Mucosa of stomach (tissue), 1 donor: ENCODE data around the gene RABGAP1L.
"Not testable (repeated sequence)": the region's sequence is repeated elsewhere in the genome, so short reads cannot be mapped to it uniquely, and the experiment has no call there.

Experiments used
- H3K27me3 ChIP-seq: one replicate; pipeline ENCODE4 v1.7.0; 2013; ENCODE audit warnings: mild to moderate bottlenecking, low read length; ENCODE audit not compliant: control insufficient read depth, insufficient read depth
- H3K36me3 ChIP-seq: one replicate; pipeline ENCODE4 v1.7.0; 2013; ENCODE audit warnings: low read length; ENCODE audit not compliant: control insufficient read depth, insufficient read depth
- H3K4me1 ChIP-seq: one replicate; pipeline ENCODE4 v1.7.0; 2013; ENCODE audit warnings: mild to moderate bottlenecking, low read length; ENCODE audit not compliant: control insufficient read depth, insufficient read depth
- H3K4me3 ChIP-seq: one replicate; pipeline ENCODE4 v1.7.0; 2013; ENCODE audit warnings: low read length
- H3K9ac ChIP-seq: one replicate; pipeline ENCODE4 v1.7.0; 2013; ENCODE audit warnings: mild to moderate bottlenecking, low read length, moderate library complexity
- H3K9me3 ChIP-seq: one replicate; pipeline ENCODE4 v1.7.0; 2013; ENCODE audit warnings: mild to moderate bottlenecking, low read length, moderate library complexity; ENCODE audit not compliant: control insufficient read depth
- donor health status: Pancreatic carcinoma.

RABGAP1L gene

GRCh38 chr1:175040324-175040879 is 881.1 kb downstream of the RABGAP1L start:
- Histone ChIP-seq H3K9ac (no peak overlapping the region), H3K9me3 (no peaks in the 10 kb centered on the region), H3K4me1 (no peaks in the 10 kb centered on the region), H3K36me3 (no peaks in the 10 kb centered on the region), H3K4me3 (no peak overlapping the region), H3K27me3 (no peaks in the 10 kb centered on the region)

DNA sequence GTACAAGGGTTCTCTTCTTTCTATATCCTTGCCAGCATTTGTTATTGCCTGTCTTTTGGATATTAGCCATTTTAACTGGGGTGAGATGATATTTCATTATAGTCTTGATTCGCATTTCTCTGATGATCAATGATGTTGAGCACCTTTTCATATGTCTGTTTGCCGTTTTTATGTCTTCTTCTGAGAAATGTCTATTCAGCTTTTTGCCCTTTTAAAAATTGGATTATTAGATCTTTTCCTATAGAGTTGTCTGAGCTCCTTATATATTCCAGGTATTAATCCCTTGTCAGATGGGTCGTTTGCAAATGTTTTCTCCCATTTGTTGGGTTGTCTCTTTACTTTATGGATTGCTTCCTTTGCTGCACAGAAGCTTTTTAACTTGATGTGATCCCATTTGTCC is 883.3 kb downstream of the RABGAP1L start:
- Histone ChIP-seq H3K9me3 (no peaks in the 10 kb centered on the region), H3K4me1 (no peaks in the 10 kb centered on the region), H3K4me3 (no peak overlapping the region), H3K36me3 (no peaks in the 10 kb centered on the region), H3K9ac (no peak overlapping the region), H3K27me3 (no peaks in the 10 kb centered on the region)

DNA sequence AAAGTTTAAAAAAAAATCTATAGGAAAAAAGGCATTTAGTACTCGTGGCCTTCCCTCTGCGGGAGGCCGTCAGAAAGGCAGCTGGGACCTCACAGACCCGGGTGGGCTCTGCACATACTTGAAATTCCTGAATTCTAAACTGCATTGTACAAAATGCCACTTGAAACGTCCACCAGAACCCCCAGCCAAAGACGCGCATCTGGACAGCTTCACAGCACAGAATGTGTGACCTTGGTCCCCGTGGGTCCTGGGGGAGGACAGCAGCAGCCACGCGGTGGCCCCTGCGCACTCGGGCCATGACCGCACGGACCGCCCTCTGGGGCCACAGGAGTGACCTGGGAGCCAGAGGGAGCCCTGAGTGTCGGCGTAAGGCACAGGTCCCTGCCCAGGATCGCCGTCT is 884.5 kb downstream of the RABGAP1L start:
- no peaks in the 10 kb centered on the region for H3K9me3 ChIP-seq
- no peaks in the 10 kb centered on the region for H3K4me1 ChIP-seq
- no peaks in the 10 kb centered on the region for H3K27me3 ChIP-seq
- H3K36me3 ChIP-seq: no peaks in the 10 kb centered on the region
- no peak overlapping the region for H3K4me3 ChIP-seq
- no peak overlapping the region for H3K9ac ChIP-seq

GRCh38 chr1:175044591-175044990 is 885.3 kb downstream of the RABGAP1L start:
- not testable (repeated sequence) for H3K4me3 ChIP-seq, H3K9me3 ChIP-seq, H3K4me1 ChIP-seq, H3K9ac ChIP-seq, H3K27me3 ChIP-seq, H3K36me3 ChIP-seq
